NT2/D1 (cell line): ENCODE measurements around the gene PTGR1.
A peak's percentile ranks its signal among the peaks of the same experiment; 100 is the strongest.
"Not testable (repeated sequence)": the region's sequence is repeated elsewhere in the genome, so short reads cannot be mapped to it uniquely, and the experiment has no call there.

Experiments
- DNase-seq: peaks from one replicate; pipeline ENCODE4 v3.0.0-alpha.2; 2011; ENCODE audit warnings: low read depth, low spot score
- H3K27me3 ChIP-seq: 2 replicates; pipeline ENCODE4 v1.6.0; 2011; ENCODE audit warnings: mild to moderate bottlenecking; ENCODE audit not compliant: insufficient read length, insufficient read depth
- H3K36me3 ChIP-seq: 2 replicates; pipeline ENCODE4 v1.6.1; 2011; ENCODE audit warnings: mild to moderate bottlenecking, low read length, mixed read lengths; ENCODE audit not compliant: insufficient read depth, insufficient read length
- H3K4me1 ChIP-seq: 2 replicates; pipeline ENCODE4 v1.5.1; 2011; ENCODE audit not compliant: insufficient read depth, insufficient read length
- H3K4me3 ChIP-seq: 2 replicates; pipeline ENCODE4 v1.5.1; 2011; ENCODE audit warnings: low read depth; ENCODE audit not compliant: insufficient read length
- H3K9ac ChIP-seq: 2 replicates; pipeline ENCODE4 v1.6.0; 2011; ENCODE audit warnings: low read depth; ENCODE audit not compliant: insufficient read length
- H3K9me3 ChIP-seq: 2 replicates; pipeline ENCODE4 v1.5.1; 2011; ENCODE audit warnings: mild to moderate bottlenecking, low read length; ENCODE audit not compliant: insufficient read depth
- SUZ12 ChIP-seq: IDR thresholded peaks from 2 replicates; pipeline ENCODE4 v1.6.1; 2011; ENCODE audit not compliant: insufficient read length, insufficient read depth; ENCODE audit errors: extremely low read depth
- YY1 ChIP-seq: IDR thresholded peaks from 2 replicates; pipeline ENCODE4 v1.6.1; 2011; ENCODE audit not compliant: insufficient read length, insufficient read depth
- ZNF274 ChIP-seq: IDR thresholded peaks from 2 replicates; pipeline ENCODE4 v1.6.1; 2011; ENCODE audit warnings: mild to moderate bottlenecking, low read depth, low read length

PTGR1 gene

DNA sequence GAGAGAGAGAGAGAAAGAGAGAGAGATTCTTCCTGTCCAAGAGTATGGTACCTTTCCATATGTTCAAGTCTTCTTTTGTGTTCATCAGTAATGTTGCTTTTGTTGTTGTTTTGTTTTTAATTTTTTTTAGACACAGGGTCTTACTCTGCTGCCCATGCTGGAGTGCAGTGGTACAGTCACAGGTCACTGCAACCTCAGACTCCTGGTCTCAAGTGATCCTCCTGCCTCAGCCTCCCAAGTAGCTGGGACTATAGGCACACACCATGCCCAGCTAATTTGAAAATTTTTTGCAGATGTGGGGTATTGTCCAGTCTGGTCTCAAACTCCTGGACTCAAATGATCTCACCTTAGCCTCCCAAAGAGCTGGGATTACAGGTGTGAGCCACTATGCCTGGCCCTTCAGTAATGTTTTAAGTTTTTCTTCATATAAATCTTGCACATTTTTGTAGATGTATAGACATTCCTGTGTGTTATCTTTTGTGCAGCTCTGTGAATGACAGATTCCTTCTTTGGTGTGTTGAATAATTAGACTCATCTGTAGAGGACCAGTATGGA is 38.2 kb downstream of the PTGR1 start:
- Histone ChIP-seq H3K36me3 (peaks cover 43% of the 10 kb centered on the region), H3K4me3 (no peak overlapping the region), H3K9me3 (peaks cover 6% of the 10 kb centered on the region; the same call in 1 of the 2 replicates), H3K9ac (no peak overlapping the region), H3K4me1 (no peaks in the 10 kb centered on the region), H3K27me3 (no peaks in the 10 kb centered on the region)
- TF ChIP-seq SUZ12 (no peak), ZNF274 (no peak), YY1 (no peak)
- no peak for DNase-seq

DNA sequence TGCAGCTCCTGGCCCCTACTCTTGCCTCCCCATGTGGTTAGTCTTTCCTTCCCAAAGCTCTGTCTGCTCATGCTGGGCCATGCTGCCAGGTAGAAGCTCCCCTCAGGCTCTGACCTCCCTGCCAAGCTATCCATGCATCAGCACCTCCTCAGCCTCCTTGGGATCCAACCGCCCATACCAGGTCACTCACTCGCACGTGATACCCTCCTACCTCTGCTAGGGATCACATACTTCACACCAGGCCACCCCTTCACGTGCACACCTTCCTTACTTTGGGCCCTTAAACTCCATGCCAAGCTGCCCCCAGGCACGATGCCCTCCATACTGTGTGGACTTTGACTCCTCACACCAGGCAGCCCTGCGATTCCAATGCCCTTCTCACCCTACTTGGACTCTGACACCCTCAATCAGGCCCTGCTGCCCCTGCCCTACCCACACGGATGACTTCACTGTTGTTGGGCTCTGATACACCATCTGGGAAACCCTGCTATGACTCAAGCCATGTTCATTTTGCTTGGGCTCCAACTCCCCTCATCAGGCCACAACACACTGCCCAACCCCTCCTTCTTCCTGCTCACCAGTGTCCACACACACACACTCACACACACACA is 40.3 kb downstream of the PTGR1 start:
- no peak overlapping the region for H3K4me3 ChIP-seq
- no peak for DNase-seq
- TF ChIP-seq YY1 (no peak), SUZ12 (no peak), ZNF274 (no peak)
- no peaks in the 10 kb centered on the region for H3K27me3 ChIP-seq
- H3K4me1 ChIP-seq, result no peaks in the 10 kb centered on the region
- no peak overlapping the region for H3K9ac ChIP-seq
- H3K36me3 ChIP-seq, result peaks cover 25% of the 10 kb centered on the region
- H3K9me3 ChIP-seq, result peaks cover 20% of the 10 kb centered on the region; the same call in 1 of the 2 replicates

DNA sequence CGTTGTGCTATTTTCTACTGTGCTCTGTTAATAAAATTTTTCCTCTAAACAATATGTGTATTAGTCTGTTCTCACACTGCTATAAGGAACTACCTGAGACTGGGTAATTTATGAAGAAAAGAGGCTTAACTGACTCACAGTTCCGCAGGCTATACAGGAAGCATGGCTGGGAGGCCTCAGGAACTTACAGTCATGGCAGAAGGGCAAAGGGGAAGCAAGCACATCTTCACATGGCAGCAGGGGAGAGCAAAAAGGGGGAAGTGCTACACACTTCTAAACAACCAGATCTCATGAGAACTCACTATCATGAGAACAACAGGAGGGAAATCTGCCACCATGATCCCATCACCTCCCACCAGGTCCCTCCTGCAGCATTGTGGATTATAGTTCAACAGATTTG is 44.0 kb downstream of the PTGR1 start:
- not testable (repeated sequence) for H3K9ac ChIP-seq, H3K36me3 ChIP-seq, DNase-seq, H3K4me1 ChIP-seq, H3K4me3 ChIP-seq, H3K27me3 ChIP-seq
- H3K9me3 ChIP-seq, result peaks cover 44% of the 10 kb centered on the region

DNA sequence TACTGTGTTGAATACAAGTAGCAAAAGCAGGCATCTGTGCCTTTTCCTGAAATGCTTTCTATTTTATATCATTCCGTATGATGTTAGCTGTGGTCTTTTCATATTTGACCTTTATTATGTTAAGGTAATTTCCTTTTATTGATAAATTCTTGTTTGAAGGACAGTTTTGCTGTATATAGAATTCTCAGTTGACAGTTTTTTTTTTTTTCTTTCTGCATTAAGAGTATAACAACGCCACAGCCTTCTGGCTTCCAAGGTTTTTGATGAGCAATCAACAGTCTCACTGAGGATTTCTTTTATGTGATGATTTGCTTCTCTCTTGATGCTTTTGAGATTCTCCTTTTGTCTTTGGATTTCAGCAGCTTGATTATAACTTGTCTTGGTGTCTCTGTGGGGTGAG is 50.8 kb downstream of the PTGR1 start:
- Histone ChIP-seq H3K36me3 (peaks cover 16% of the 10 kb centered on the region), H3K4me3 (no peak overlapping the region), H3K4me1 (no peaks in the 10 kb centered on the region), H3K9ac (no peak overlapping the region), H3K27me3 (no peaks in the 10 kb centered on the region), H3K9me3 (peaks cover 90% of the 10 kb centered on the region)
- DNase-seq, result no peak
- no peak for TF ChIP-seq SUZ12
- no peak for TF ChIP-seq ZNF274
- no peak for TF ChIP-seq YY1

DNA sequence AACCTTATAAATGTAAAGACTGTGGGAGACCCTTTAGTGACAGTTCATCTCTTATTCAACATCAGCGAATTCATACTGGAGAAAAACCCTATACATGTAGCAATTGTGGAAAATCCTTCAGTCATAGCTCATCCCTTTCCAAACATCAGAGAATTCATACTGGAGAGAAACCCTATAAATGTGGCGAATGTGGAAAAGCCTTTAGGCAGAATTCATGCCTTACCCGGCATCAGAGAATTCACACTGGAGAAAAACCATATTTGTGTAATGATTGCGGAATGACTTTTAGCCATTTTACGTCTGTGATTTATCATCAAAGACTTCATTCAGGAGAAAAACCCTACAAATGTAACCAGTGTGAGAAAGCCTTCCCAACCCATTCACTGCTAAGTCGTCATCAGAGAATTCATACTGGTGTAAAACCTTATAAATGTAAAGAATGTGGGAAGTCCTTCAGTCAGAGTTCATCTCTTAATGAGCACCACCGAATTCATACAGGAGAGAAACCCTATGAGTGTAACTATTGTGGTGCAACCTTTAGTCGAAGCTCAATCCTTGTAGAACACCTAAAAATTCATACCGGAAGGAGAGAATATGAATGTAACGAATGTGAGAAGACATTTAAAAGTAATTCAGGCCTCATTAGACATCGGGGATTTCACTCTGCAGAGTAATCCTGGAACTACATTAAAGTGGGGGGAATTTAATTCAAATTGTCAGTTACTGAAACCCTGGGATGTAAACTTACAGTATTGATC is 56.8 kb downstream of the PTGR1 start:
- TF ChIP-seq SUZ12 (no peak), ZNF274 (peak; percentile 99)
- H3K4me1 ChIP-seq, result no peaks in the 10 kb centered on the region
- peaks cover 39% of the 10 kb centered on the region for H3K36me3 ChIP-seq
- no peak overlapping the region for H3K4me3 ChIP-seq
- peaks cover 99% of the 10 kb centered on the region for H3K9me3 ChIP-seq
- H3K27me3 ChIP-seq, result no peaks in the 10 kb centered on the region
- H3K9ac ChIP-seq, result no peak overlapping the region
- DNase-seq, result no peak

DNA sequence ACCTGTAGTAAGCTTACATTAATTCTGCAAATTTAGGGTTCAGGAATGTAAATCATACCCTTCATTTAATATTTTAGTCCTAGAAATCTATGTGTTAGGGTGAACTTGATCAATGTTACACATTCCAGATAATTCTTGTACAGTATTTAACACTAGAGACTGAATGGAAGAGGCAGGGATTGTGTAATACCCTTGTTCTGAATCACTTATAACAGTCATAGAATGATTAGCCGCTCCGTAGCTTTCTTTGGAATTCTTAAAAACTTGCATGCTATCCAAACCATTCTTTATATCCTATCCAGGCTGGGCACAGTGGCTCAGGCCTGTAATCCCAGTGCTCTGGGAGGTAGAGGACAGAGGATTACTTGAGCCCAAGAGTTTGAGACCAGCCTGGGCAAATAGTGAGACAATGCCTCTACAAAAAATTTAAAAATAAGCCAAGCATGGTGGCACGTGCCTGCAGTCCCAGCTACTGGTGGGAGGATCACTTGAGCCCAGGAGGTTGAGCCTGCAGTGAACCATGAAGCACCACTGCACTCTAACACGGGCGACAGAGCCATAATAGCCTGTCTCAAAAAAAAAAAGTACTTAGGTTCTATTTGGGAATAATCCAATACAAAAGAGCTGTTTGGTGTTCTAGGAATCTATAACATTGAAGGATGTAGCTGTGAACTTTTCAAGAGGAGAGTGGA is 66.2 kb downstream of the PTGR1 start:
- Histone ChIP-seq H3K9ac (no peak overlapping the region), H3K4me1 (no peaks in the 10 kb centered on the region), H3K27me3 (no peaks in the 10 kb centered on the region), H3K9me3 (peaks cover 62% of the 10 kb centered on the region), H3K4me3 (no peak overlapping the region), H3K36me3 (peaks cover 37% of the 10 kb centered on the region)
- no peak for TF ChIP-seq ZNF274
- TF ChIP-seq SUZ12, result no peak
- TF ChIP-seq YY1, result no peak
- no peak for DNase-seq

DNA sequence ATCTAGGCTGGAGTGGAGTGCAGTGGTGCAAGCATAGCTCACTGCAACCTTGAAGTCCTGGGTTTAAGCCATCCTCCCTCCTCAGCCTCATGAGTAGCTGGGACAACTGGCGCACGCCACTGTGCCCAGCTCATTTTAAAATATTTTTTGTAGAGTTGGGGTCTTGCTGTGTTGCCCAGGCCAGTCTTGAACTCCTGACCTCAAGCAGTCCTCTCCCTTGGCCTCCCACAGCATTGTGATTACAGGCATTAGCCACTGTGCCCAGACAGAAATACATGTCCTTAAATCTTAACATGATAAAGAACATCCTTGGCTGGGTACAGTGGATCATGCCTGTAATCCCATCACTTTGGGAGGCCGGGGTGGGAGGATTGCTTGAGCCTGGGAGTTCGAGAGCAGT is 67.7 kb downstream of the PTGR1 start:
- no peak overlapping the region for H3K9ac ChIP-seq
- H3K4me3 ChIP-seq, result no peak overlapping the region
- peaks cover 47% of the 10 kb centered on the region for H3K9me3 ChIP-seq
- DNase-seq, result no peak
- peaks cover 42% of the 10 kb centered on the region for H3K36me3 ChIP-seq
- peaks cover 2% of the 10 kb centered on the region for H3K4me1 ChIP-seq
- H3K27me3 ChIP-seq, result no peaks in the 10 kb centered on the region
- TF ChIP-seq SUZ12, result no peak
- no peak for TF ChIP-seq YY1
- no peak for TF ChIP-seq ZNF274
